ENCODE measurements around the gene RBMS3.

The RBMS3 gene

GRCh38 chr3:29277249-29277648 is 3.6 kb upstream of the RBMS3 start:
- no peak for DNase-seq (ENCODE audit: low spot score)

GRCh38 chr3:29279286-29279685 is 1.6 kb upstream of the RBMS3 start:
- DNase-seq (ENCODE audit: low spot score), result no peak

GRCh38 chr3:29279806-29280205 is 1.1 kb upstream of the RBMS3 start:
- no peak for DNase-seq (ENCODE audit: low spot score)

GRCh38 chr3:29281094-29281343 is 148 bp downstream of the RBMS3 start:
- DNase-seq (ENCODE audit: low spot score), result peak; percentile 47

GRCh38 chr3:29281344-29282241 is 722 bp downstream of the RBMS3 start:
- DNase-seq (ENCODE audit: low spot score), result peak; percentile 60

- peak; percentile 65 for DNase-seq (ENCODE audit: low spot score)
These were observed 1.8 kb downstream of the RBMS3 start for GRCh38 chr3:29282427-29283230.

- no peak for DNase-seq (ENCODE audit: low spot score)
These were observed 2.6 kb downstream of the RBMS3 start for GRCh38 chr3:29283231-29284119.

- DNase-seq (ENCODE audit: low spot score), result no peak
These were observed 3.6 kb downstream of the RBMS3 start for GRCh38 chr3:29284497-29284896.

- DNase-seq (ENCODE audit: low spot score), result no peak
These were observed 4.7 kb downstream of the RBMS3 start for GRCh38 chr3:29285471-29286071.

GRCh38 chr3:29286478-29287240 is 5.8 kb downstream of the RBMS3 start:
- no peak for DNase-seq (ENCODE audit: low spot score)

GRCh38 chr3:29290596-29290995 is 9.7 kb downstream of the RBMS3 start:
- DNase-seq (ENCODE audit: low spot score), result no peak

- DNase-seq (ENCODE audit: low spot score), result no peak
These were observed 10.6 kb downstream of the RBMS3 start for GRCh38 chr3:29291260-29291981.

GRCh38 chr3:29291982-29292363 is 11.1 kb downstream of the RBMS3 start:
- no peak for DNase-seq (ENCODE audit: low spot score)

- DNase-seq (ENCODE audit: low spot score), result no peak
These were observed 12.6 kb downstream of the RBMS3 start for GRCh38 chr3:29293421-29293820.

- DNase-seq (ENCODE audit: low spot score), result no peak
These were observed 17.1 kb downstream of the RBMS3 start for GRCh38 chr3:29297998-29298397.

GRCh38 chr3:29301332-29302019 is 20.6 kb downstream of the RBMS3 start:
- no peak for DNase-seq (ENCODE audit: low spot score)

GRCh38 chr3:29302619-29303018 is 21.7 kb downstream of the RBMS3 start:
- DNase-seq (ENCODE audit: low spot score), result no peak

- no peak for DNase-seq (ENCODE audit: low spot score)
These were observed 26.4 kb downstream of the RBMS3 start for GRCh38 chr3:29307295-29307694.

GRCh38 chr3:29310865-29311264 is 30.0 kb downstream of the RBMS3 start:
- DNase-seq (ENCODE audit: low spot score), result no peak

GRCh38 chr3:29311795-29312194 is 30.9 kb downstream of the RBMS3 start:
- DNase-seq (ENCODE audit: low spot score), result no peak

Data from kidney capillary endothelial cell (primary cell).